Measurements from ENCODE around the gene SCG5. TPM values are rescaled to one million over a fixed set of nuclear protein-coding genes. Genes with fewer than 3 reads are reported as not detected.

The SCG5 gene
- total and polyA plus RNA-seq, 2 of the 13 experiments (the other 11 are each of a cell fraction or from before 2014, with no cell fraction given), result 2.3 to 3.5 TPM

DNA sequence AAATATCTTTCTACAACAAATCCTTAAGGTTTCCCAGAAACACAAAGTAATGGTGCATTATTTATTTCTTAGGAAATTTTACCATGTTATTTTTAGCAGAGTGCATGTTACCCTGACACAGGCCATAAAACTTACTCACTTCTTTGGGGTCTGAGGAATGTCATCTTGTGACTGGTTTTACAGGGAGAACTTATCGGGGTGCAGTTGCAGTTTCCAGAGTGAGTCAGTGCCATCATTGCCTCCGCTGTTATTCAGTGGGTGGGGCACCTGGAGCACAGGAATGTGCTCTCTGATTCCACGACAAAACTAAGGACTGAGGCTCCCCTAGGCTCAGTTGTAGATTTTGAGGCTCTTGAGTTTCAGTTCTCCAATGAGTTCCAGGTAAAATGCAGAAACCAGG lies 65.2 kb downstream of the SCG5 start:
- in situ Hi-C loops (cut with HindIII; ENCODE audit: extremely low pct_ligation_motif_present, low pct_unique_long_range_greater_than_20kb) (no loop called here), intact Hi-C loops (cut with micrococcal nuclease; ENCODE audit: unreplicated experiment) (no loop called here)
- POLR2A ChIA-PET, result no interaction called here
- 3% methylated on average over 3 of the region's 3 CpGs for WGBS (ENCODE audit: low lambda C conversion rate)
- H3K79me2 ChIP-seq (ENCODE audit: insufficient read depth, low read length), result no peaks in the 10 kb centered on the region
- no TSS peak for BruUV-seq (replicated peaks)
- FAIRE-seq (no peak), DNase-seq (ENCODE audit: low spot score) (no peak), ATAC-seq (peak; percentile 24; the same call in 1 of the 3 replicates)
- TF ChIP-seq FOSL2 (CRISPR knock-in tag; IDR thresholded peaks at IDR 0.05), result 0 out of 2 replicates have a peak, but pooled peaks have one; percentile 9
- TF ChIP-seq KLF12 (CRISPR knock-in tag; IDR thresholded peaks at IDR 0.05; ENCODE audit: borderline replicate concordance), result no peak
- no peak overlapping the region for H3K4me3 ChIP-seq (replicated peaks in 1 of 3; ENCODE audit: insufficient read depth in 1 of 3, low read depth in 2 of 3, low read length in 3 of 3)
- peaks cover 58% of the 10 kb centered on the region for H3K4me1 ChIP-seq (ENCODE audit: insufficient read depth, low read length)
- no peaks in the 10 kb centered on the region for H3K36me3 ChIP-seq (replicated peaks in 1 of 2; ENCODE audit: control insufficient read depth in 1 of 2, insufficient read depth in 2 of 2, low read length in 2 of 2)
- peak overlapping the region; percentile 19; the same call in 1 of the 2 replicates for H3K4me2 ChIP-seq (ENCODE audit: low read depth, low read length)
- no peaks in the 10 kb centered on the region for H3K9me3 ChIP-seq (ENCODE audit: low read length)
- H4K20me1 ChIP-seq (ENCODE audit: insufficient read depth, low read length), result no peaks in the 10 kb centered on the region
- CTCF ChIA-PET (ENCODE audit: low intra/inter-chr PET ratio, low total read pairs), result no interaction called here
- H2AFZ ChIP-seq (ENCODE audit: low read length), result no peak overlapping the region
- no peak overlapping the region for H3K27ac ChIP-seq (ENCODE audit: extremely low read length, insufficient read depth, low read length)
- no peak overlapping the region for H3K9ac ChIP-seq (ENCODE audit: insufficient read depth, low read depth, low read length)
- no peaks in the 10 kb centered on the region for H3K27me3 ChIP-seq (ENCODE audit: control insufficient read depth in 1 of 2, insufficient read depth in 2 of 2, low read length in 2 of 2)

GRCh38 chr15:32707436-32707835 lies 65.9 kb downstream of the SCG5 start:
- H2AFZ ChIP-seq (ENCODE audit: low read length), result no peak overlapping the region
- H3K27ac ChIP-seq (ENCODE audit: extremely low read length, insufficient read depth, low read length), result no peak overlapping the region
- H3K36me3 ChIP-seq (replicated peaks in 1 of 2; ENCODE audit: control insufficient read depth in 1 of 2, insufficient read depth in 2 of 2, low read length in 2 of 2), result no peaks in the 10 kb centered on the region
- no peak overlapping the region for H3K9ac ChIP-seq (ENCODE audit: insufficient read depth, low read depth, low read length)
- WGBS (ENCODE audit: low lambda C conversion rate), result 60% methylated on average over 6 of the region's 6 CpGs
- FAIRE-seq, result no peak
- POLR2A ChIA-PET, result no interaction called here
- intact Hi-C loops (cut with micrococcal nuclease; ENCODE audit: unreplicated experiment) (no loop called here), in situ Hi-C loops (cut with HindIII; ENCODE audit: extremely low pct_ligation_motif_present, low pct_unique_long_range_greater_than_20kb) (no loop called here)
- no peak for DNase-seq (ENCODE audit: low spot score)
- no peak overlapping the region for H3K4me3 ChIP-seq (replicated peaks in 1 of 3; ENCODE audit: insufficient read depth in 1 of 3, low read depth in 2 of 3, low read length in 3 of 3)
- no peaks in the 10 kb centered on the region for H3K79me2 ChIP-seq (ENCODE audit: insufficient read depth, low read length)
- no peaks in the 10 kb centered on the region for H3K27me3 ChIP-seq (ENCODE audit: control insufficient read depth in 1 of 2, insufficient read depth in 2 of 2, low read length in 2 of 2)
- CTCF ChIA-PET (ENCODE audit: low intra/inter-chr PET ratio, low total read pairs), result no interaction called here
- ATAC-seq, result no peak
- H3K4me1 ChIP-seq (ENCODE audit: insufficient read depth, low read length), result peaks cover 50% of the 10 kb centered on the region
- no peak overlapping the region for H3K4me2 ChIP-seq (ENCODE audit: low read depth, low read length)
- H3K9me3 ChIP-seq (ENCODE audit: low read length), result no peaks in the 10 kb centered on the region
- BruUV-seq (replicated peaks), result no TSS peak
- H4K20me1 ChIP-seq (ENCODE audit: insufficient read depth, low read length), result no peaks in the 10 kb centered on the region
- TF ChIP-seq, protein P1, sequence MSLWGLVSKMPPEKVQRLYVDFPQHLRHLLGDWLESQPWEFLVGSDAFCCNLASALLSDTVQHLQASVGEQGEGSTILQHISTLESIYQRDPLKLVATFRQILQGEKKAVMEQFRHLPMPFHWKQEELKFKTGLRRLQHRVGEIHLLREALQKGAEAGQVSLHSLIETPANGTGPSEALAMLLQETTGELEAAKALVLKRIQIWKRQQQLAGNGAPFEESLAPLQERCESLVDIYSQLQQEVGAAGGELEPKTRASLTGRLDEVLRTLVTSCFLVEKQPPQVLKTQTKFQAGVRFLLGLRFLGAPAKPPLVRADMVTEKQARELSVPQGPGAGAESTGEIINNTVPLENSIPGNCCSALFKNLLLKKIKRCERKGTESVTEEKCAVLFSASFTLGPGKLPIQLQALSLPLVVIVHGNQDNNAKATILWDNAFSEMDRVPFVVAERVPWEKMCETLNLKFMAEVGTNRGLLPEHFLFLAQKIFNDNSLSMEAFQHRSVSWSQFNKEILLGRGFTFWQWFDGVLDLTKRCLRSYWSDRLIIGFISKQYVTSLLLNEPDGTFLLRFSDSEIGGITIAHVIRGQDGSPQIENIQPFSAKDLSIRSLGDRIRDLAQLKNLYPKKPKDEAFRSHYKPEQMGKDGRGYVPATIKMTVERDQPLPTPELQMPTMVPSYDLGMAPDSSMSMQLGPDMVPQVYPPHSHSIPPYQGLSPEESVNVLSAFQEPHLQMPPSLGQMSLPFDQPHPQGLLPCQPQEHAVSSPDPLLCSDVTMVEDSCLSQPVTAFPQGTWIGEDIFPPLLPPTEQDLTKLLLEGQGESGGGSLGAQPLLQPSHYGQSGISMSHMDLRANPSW (CRISPR knock-in tag; IDR thresholded peaks at IDR 0.05; ENCODE audit: borderline replicate concordance), result no peak
- TF ChIP-seq, protein P2, sequence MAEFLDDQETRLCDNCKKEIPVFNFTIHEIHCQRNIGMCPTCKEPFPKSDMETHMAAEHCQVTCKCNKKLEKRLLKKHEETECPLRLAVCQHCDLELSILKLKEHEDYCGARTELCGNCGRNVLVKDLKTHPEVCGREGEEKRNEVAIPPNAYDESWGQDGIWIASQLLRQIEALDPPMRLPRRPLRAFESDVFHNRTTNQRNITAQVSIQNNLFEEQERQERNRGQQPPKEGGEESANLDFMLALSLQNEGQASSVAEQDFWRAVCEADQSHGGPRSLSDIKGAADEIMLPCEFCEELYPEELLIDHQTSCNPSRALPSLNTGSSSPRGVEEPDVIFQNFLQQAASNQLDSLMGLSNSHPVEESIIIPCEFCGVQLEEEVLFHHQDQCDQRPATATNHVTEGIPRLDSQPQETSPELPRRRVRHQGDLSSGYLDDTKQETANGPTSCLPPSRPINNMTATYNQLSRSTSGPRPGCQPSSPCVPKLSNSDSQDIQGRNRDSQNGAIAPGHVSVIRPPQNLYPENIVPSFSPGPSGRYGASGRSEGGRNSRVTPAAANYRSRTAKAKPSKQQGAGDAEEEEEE (CRISPR knock-in tag; IDR thresholded peaks at IDR 0.05; ENCODE audit: borderline replicate concordance), result no peak
- TF ChIP-seq HDAC1 (CRISPR knock-in tag; IDR thresholded peaks at IDR 0.05) (no peak), MAFG (CRISPR knock-in tag; IDR thresholded peaks at IDR 0.05) (no peak), ZNF724P (CRISPR knock-in tag; IDR thresholded peaks at IDR 0.05; ENCODE audit: borderline replicate concordance) (no peak), POLR2AphosphoS5 (IDR thresholded peaks at IDR 0.05; ENCODE audit: low read depth, low read length) (no peak), SOX6 (IDR thresholded peaks at IDR 0.05) (no peak), SOX6 (CRISPR knock-in tag; IDR thresholded peaks at IDR 0.05) (no peak), ATF1 (CRISPR knock-in tag; IDR thresholded peaks at IDR 0.05) (no peak), PAX8 (CRISPR knock-in tag; IDR thresholded peaks at IDR 0.05; ENCODE audit: borderline replicate concordance) (no peak), TBP (CRISPR knock-in tag; IDR thresholded peaks at IDR 0.05) (no peak), ZBTB38 (CRISPR knock-in tag; IDR thresholded peaks at IDR 0.05) (no peak), PREB (CRISPR knock-in tag; IDR thresholded peaks at IDR 0.05) (no peak), EZH2 (conservative IDR thresholded peaks at IDR 0.05; ENCODE audit: low read depth, low read length) (no peak)
